SH-SY5Y (cell line): ENCODE data around the gene RBMS3.

ENCODE experiments used
- GATA2 ChIP-seq: IDR thresholded peaks from 2 replicates; pipeline ENCODE4 v1.6.1; 2011; ENCODE audit warnings: mild to moderate bottlenecking, low read depth, low read length
- GATA3 ChIP-seq: IDR thresholded peaks from 2 replicates; pipeline ENCODE4 v1.6.1; 2011; ENCODE audit warnings: low read depth, mild to moderate bottlenecking, low read length, moderate library complexity

DNA sequence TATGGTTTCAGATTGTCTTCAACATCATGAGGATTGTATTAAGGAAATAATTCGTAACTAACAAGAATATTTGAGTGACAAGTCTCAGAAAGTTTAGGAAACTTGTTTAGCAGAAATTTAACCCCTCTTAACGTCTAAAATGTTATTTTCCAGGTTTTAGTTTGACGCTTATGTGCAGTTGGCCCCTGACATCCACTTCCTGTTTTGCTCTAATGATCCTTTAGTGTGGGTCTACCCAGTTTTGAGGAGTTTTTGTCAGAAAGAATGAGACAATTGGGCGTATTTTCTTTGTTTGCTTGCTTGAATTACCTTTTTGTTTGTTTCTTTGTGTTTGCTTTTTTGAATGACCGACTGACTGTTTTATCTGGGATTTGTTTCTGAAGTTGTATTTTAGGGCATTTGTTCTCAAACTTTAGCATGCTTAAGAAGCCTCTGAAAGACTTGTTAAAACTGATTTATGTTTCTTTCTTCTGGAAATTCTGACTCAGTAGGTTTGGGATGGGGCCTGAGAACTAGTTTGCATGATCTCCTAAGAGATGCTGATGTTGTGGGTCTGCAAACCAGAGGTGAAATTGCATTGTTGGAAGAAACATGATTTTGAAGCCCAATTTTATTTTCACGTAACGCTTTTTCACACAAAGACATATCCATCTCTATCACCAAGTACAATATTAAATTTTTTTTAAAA lies 20.6 kb downstream of the RBMS3 start:
- TF ChIP-seq GATA3 (no peak), GATA2 (no peak)
